ENCODE data around the gene ABCA2.

GRCh38 chr9:137065336-137065967, 37.4 kb upstream of the ABCA2 start:
- TF ChIP-seq CTCF (IDR thresholded peaks at IDR 0.05; ENCODE audit: low read length), result no peak
- TF ChIP-seq EZH2 (IDR thresholded peaks at IDR 0.05; ENCODE audit: borderline replicate concordance, low read length), result no peak
